B cell (primary cell): ENCODE data around the gene EHD4. TPM values are rescaled to one million over a fixed set of nuclear protein-coding genes. Genes with fewer than 3 reads are reported as not detected.

Source experiments
- ATAC-seq: fragments of 200-7000 bp; cut with Tn5 transposase; one replicate; pipeline ENCODE4 v1.10.0; 2021; ENCODE audit warnings: low read depth, mild to moderate bottlenecking, moderate number of reproducible peaks, moderate library complexity
- CTCF ChIA-PET: fragments of 350-600 bp; sonication (Branson Sonifier 250); formaldehyde crosslinking; loops from one replicate; lab custom pipeline; 2021; ENCODE audit warnings: antibody characterized with exemption, inconsistent platforms; lab: Charles Lee
- POLR2A ChIA-PET: fragments of 350-600 bp; sonication (Branson Sonifier 250); formaldehyde crosslinking; loops from one replicate; lab custom pipeline; 2021; ENCODE audit warnings: antibody characterized with exemption; lab: Charles Lee
- DNase-seq: peaks from one replicate; pipeline ENCODE4 v3.0.0; 2013
- H2AFZ ChIP-seq: 2 replicates; pipeline ENCODE4 v1.6.1; 2012; ENCODE audit warnings: mild to moderate bottlenecking, low read depth, low read length; ENCODE audit not compliant: insufficient read depth, poor library complexity, severe bottlenecking
- H3K27ac ChIP-seq, 2 donors: 1 replicate in 1 of 2; 2 replicates in 1 of 2; pipeline ENCODE4 v1.5.1; 2012 to 2013; ENCODE audit warnings: low read length in 2 of 2, mild to moderate bottlenecking in 2 of 2, moderate library complexity in 1 of 2
- H3K27me3 ChIP-seq, 4 experiments: fragments of 200-600 bp in 1 of 4; sonication (generic) in 1 of 4; replicated peaks in 1 of 4; 1 replicate in 2 of 4; 2 replicates in 2 of 4; pipeline versions ENCODE4 v1.6.1 to v1.7.0; 2013 to 2016; ENCODE audit warnings: low read length in 3 of 4, mild to moderate bottlenecking in 2 of 4, mixed read lengths in 1 of 4, moderate library complexity in 1 of 4; ENCODE audit not compliant: insufficient read depth in 4 of 4, control insufficient read depth in 3 of 4; ENCODE audit errors: control extremely low read depth in 1 of 4
- H3K36me3 ChIP-seq, 2 experiments: replicated peaks in 1 of 2; 1 replicate in 1 of 2; 2 replicates in 1 of 2; pipeline versions ENCODE4 v1.6.1 to v1.7.1; 2013; ENCODE audit warnings: low read length in 1 of 2; ENCODE audit not compliant: insufficient read depth in 2 of 2, control insufficient read depth in 1 of 2; ENCODE audit errors: control extremely low read depth in 1 of 2, extremely low read depth in 1 of 2
- H3K4me1 ChIP-seq, 2 donors: fragments of 200-600 bp in 1 of 2; sonication (generic) in 1 of 2; 1 replicate in 1 of 2; 2 replicates in 1 of 2; pipeline versions ENCODE4 v1.5.1 to v1.6.1; 2013 to 2017; ENCODE audit warnings: low read length in 2 of 2; ENCODE audit not compliant: control insufficient read depth in 2 of 2, insufficient read depth in 2 of 2
- H3K4me2 ChIP-seq: replicated peaks from 2 replicates; pipeline ENCODE3; 2012; ENCODE audit warnings: mild to moderate bottlenecking, low read depth, low read length; ENCODE audit not compliant: poor library complexity, severe bottlenecking
- H3K4me3 ChIP-seq, 5 experiments: fragments of 200-600 bp in 1 of 5; sonication (generic) in 1 of 5; 1 replicate in 3 of 5; 2 replicates in 2 of 5; pipeline versions ENCODE4 v1.5.1 to v1.7.0; 2011 to 2016; ENCODE audit warnings: low read length in 4 of 5, mild to moderate bottlenecking in 4 of 5, low read depth in 2 of 5, control low read depth in 1 of 5, moderate library complexity in 1 of 5; ENCODE audit not compliant: insufficient read depth in 1 of 5; ENCODE audit errors: control extremely low read depth in 1 of 5, extremely low read depth in 1 of 5
- H3K79me2 ChIP-seq: fragments of 200-600 bp; sonication (generic); one replicate; pipeline ENCODE4 v1.6.0; 2016; ENCODE audit warnings: low read length; ENCODE audit not compliant: control insufficient read depth, insufficient read depth
- H3K9ac ChIP-seq: fragments of 200-600 bp; sonication (generic); 2 replicates; pipeline ENCODE4 v1.6.1; 2017; ENCODE audit warnings: mild to moderate bottlenecking, low read length, moderate library complexity
- H3K9me3 ChIP-seq, 3 donors: one replicate each; pipeline versions ENCODE4 v1.6.1 to v1.7.1; 2013; ENCODE audit warnings: low read length in 2 of 3; ENCODE audit not compliant: control insufficient read depth in 2 of 3, insufficient read depth in 1 of 3; ENCODE audit errors: control extremely low read depth in 1 of 3
- H4K20me1 ChIP-seq: 2 replicates; pipeline ENCODE4 v1.6.0; 2012; ENCODE audit warnings: mild to moderate bottlenecking, low read length; ENCODE audit not compliant: insufficient read depth, control insufficient read depth, poor library complexity, severe bottlenecking
- H3K27ac Mint-ChIP-seq: one replicate; pipeline ENCODE4 v1.8.0; 2021; ENCODE audit warnings: mixed read lengths
- H3K27me3 Mint-ChIP-seq: one replicate; pipeline ENCODE4 v1.8.0; 2021; ENCODE audit warnings: mixed read lengths
- H3K4me1 Mint-ChIP-seq: one replicate; pipeline ENCODE4 v1.8.0; 2021; ENCODE audit warnings: mixed read lengths
- H3K4me3 Mint-ChIP-seq: one replicate; pipeline ENCODE4 v1.8.0; 2021; ENCODE audit warnings: mixed read lengths
- H3K9me3 Mint-ChIP-seq: one replicate; pipeline ENCODE4 v1.8.0; 2022; ENCODE audit warnings: mixed read lengths; ENCODE audit not compliant: insufficient read depth
- CTCF ChIP-seq: fragments of 200-600 bp; IDR thresholded peaks from one replicate; pipeline ENCODE4 v1.8.0; 2022; ENCODE audit warnings: antibody characterized with exemption, mild to moderate bottlenecking
- EZH2 ChIP-seq: IDR thresholded peaks from 2 replicates; pipeline ENCODE4 v1.6.1; 2012; ENCODE audit warnings: borderline replicate concordance, low read depth, mild to moderate bottlenecking, moderate library complexity, low read length; ENCODE audit not compliant: insufficient read depth, poor library complexity, severe bottlenecking
- WGBS: methylation state at CpG from one replicate; pipeline ENCODE4 v1.1.5; 2013; ENCODE audit warnings: missing lambda C conversion rate; ENCODE audit not compliant: insufficient coverage; 5-methylcytosine and 5-hydroxymethylcytosine counted together
- intact Hi-C: fragments of 100-400 bp; cut with micrococcal nuclease; formaldehyde crosslinking; loops from one replicate; pipeline ENCODE4 v1.10.0; 2022
- polyA plus RNA-seq: library from polyadenylated mRNA; depleted of rRNA; stranded (reverse); fragments of >200 nt; gene quantifications from 2 replicates; pipeline ENCODE4 v1.2.3, GENCODE V29; 2012
- total RNA-seq, 2 donors: library from RNA; stranded (reverse); fragments of 120-200 nt in 1 of 2; gene quantifications; 1 replicate in 1 of 2; 2 replicates in 1 of 2; pipeline versions ENCODE4 v1.2.3 to v1.2.4, GENCODE V29; 2013 to 2022

The EHD4 gene
- total and polyA plus RNA-seq, 2 donors (not counting 1 experiment from before 2014, with no cell fraction given): 3.1 to 12.7 TPM

DNA sequence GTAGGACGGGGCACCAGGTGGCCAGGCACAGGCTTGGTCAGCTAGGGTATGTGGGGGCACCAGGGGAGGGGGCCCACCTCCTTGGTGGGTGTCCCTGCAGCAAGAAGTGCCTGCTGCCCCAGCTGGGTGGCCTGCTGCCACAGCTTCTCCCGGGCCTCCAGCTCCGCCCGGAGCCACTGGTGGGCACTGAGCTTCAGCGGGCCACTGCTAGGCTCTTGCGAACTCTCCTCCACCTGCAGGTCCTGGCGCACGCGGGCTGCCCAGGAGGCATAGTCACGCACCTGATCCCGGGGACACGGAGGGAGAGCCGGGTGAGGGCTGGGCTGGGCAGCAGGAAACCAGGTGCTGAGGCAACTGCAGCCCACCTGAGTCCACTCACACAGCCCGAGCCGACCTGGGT is 104.0 kb downstream of the EHD4 start:
- no peak for DNase-seq
- no peak overlapping the region for H3K27ac ChIP-seq
- no peaks in the 10 kb centered on the region for H3K79me2 ChIP-seq
- no peaks in the 10 kb centered on the region for H3K4me1 ChIP-seq
- Mint-ChIP-seq H3K4me3 (no peak overlapping the region), H3K9me3 (no peaks in the 10 kb centered on the region), H3K27ac (no peak overlapping the region), H3K4me1 (no peaks in the 10 kb centered on the region), H3K27me3 (peaks cover 7% of the 10 kb centered on the region)
- H3K4me3 ChIP-seq: no peak overlapping the region
- intact Hi-C loops: no loop called here
- H3K9me3 ChIP-seq: no peaks in the 10 kb centered on the region
- POLR2A ChIA-PET: no interaction called here
- CTCF ChIA-PET: interaction anchor here (1.3 kb wide), 1 partner anchor 36 kb away, joined by 3 read pairs; no protein-coding TSS in a partner anchor
- no peak overlapping the region for H3K4me2 ChIP-seq
- ATAC-seq: no peak
- WGBS: 98% methylated on average over 15 of the region's 15 CpGs
- H3K36me3 ChIP-seq: no peaks in the 10 kb centered on the region
- no peak overlapping the region for H2AFZ ChIP-seq
- no peaks in the 10 kb centered on the region for H4K20me1 ChIP-seq
- no peak overlapping the region for H3K9ac ChIP-seq
- H3K27me3 ChIP-seq: peaks cover 0 to 2% (median 0%) of the 10 kb centered on the region in 4 experiments
- no peak for TF ChIP-seq EZH2
- TF ChIP-seq CTCF: no peak

DNA sequence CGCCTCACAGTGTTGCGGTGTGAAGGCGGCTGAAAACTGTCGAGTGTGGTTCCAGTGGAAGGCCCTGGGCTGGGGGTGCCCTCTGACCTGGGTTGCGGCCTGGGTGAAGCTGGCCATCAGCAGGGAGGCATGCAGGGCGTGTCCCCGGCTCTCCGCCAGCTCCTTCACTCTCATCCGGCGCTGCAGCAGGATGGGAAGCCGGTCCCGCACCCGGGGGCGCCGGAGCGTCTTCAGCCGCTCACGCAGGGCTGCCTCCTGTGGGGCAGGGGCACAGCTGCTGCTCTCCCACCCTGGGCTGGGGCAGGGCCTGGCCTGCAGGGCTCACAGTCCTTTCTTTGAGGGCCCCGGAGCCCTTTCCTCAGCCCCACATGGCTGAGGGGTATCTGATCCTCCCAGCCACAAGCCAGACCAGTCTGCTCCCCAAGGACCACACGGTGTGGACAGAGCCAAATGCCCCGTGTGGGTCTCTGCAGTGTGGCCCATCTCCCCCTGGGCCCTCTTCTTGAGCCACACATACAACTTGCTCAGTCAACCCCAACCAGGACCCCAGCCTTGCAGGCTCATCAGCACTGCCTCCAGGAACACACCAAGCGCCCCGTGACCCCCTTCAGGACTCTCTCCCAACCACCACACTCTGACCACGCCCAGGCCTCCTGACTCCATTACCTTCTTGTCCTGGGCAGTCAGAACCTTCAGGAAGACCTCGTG is 105.3 kb downstream of the EHD4 start:
- intact Hi-C loops: no loop called here
- no peaks in the 10 kb centered on the region for H3K4me1 Mint-ChIP-seq
- no peaks in the 10 kb centered on the region for H3K79me2 ChIP-seq
- H3K4me1 ChIP-seq: no peaks in the 10 kb centered on the region
- WGBS: 91% methylated on average over 24 of the region's 25 CpGs
- H3K4me3 ChIP-seq: no peak overlapping the region
- no peak for TF ChIP-seq CTCF
- H3K27me3 ChIP-seq: no peaks in the 10 kb centered on the region
- H3K4me2 ChIP-seq: no peak overlapping the region
- no peak overlapping the region for H3K4me3 Mint-ChIP-seq
- ChIA-PET POLR2A (no interaction called here), CTCF (interaction anchor here (0.6 to 1.3 kb wide), 2 partner anchors 37 to 120 kb away, joined by 3 to 4 read pairs; no protein-coding TSS in a partner anchor)
- H3K9ac ChIP-seq: no peak overlapping the region
- no peak overlapping the region for H2AFZ ChIP-seq
- ATAC-seq (no peak), DNase-seq (no peak)
- no peak overlapping the region for H3K27ac ChIP-seq
- no peaks in the 10 kb centered on the region for H3K27me3 Mint-ChIP-seq
- H4K20me1 ChIP-seq: no peaks in the 10 kb centered on the region
- no peaks in the 10 kb centered on the region for H3K9me3 Mint-ChIP-seq
- H3K36me3 ChIP-seq: no peaks in the 10 kb centered on the region
- no peaks in the 10 kb centered on the region for H3K9me3 ChIP-seq
- no peak overlapping the region for H3K27ac Mint-ChIP-seq
